Peyer's patch (tissue), 4 donors: Measurements from ENCODE around the gene CCDC15. TPM values are rescaled to one million over a fixed set of nuclear protein-coding genes. Genes with fewer than 3 reads are reported as not detected.

Experiments used
- DNase-seq, 3 donors: peaks; one replicate each; pipeline ENCODE4 v3.0.0-alpha.2; 2017 to 2019
- H3K27ac ChIP-seq, 4 donors: fragments of 200-600 bp; sonication (generic); one replicate each; pipeline ENCODE4 v1.5.1; 2016 to 2019
- H3K27me3 ChIP-seq, 2 donors: fragments of 200-600 bp; sonication (generic); one replicate each; pipeline ENCODE4 v1.5.1; 2019
- H3K36me3 ChIP-seq, 3 donors: fragments of 200-600 bp; sonication (generic); one replicate each; pipeline ENCODE4 v1.5.1; 2016 to 2019
- H3K4me1 ChIP-seq, 4 donors: fragments of 200-600 bp; sonication (generic); one replicate each; pipeline ENCODE4 v1.5.1; 2016 to 2019
- H3K4me3 ChIP-seq, 4 donors: fragments of 200-600 bp; sonication (generic); 1 replicate in 3 of 4; 2 replicates in 1 of 4; pipeline ENCODE4 v1.5.1; 2016 to 2019; ENCODE audit warnings: mild to moderate bottlenecking in 1 of 4
- H3K9me3 ChIP-seq, 4 donors: fragments of 200-600 bp; sonication (generic); one replicate each; pipeline ENCODE4 v1.5.1; 2016 to 2019; ENCODE audit warnings: mild to moderate bottlenecking in 1 of 4
- CTCF ChIP-seq, 6 experiments: fragments of 450-650 bp in 4 of 6; fragments of 200-600 bp in 2 of 6; sonication (generic) in 1 of 6; IDR thresholded peaks; one replicate each; pipeline ENCODE4 v1.5.1; 2017 to 2019; ENCODE audit warnings: antibody characterized with exemption in 6 of 6, mild to moderate bottlenecking in 3 of 6, moderate library complexity in 1 of 6
- POLR2A ChIP-seq, 2 donors: fragments of 450-650 bp; IDR thresholded peaks; one replicate each; pipeline ENCODE4 v1.5.1; 2017; ENCODE audit warnings: antibody characterized with exemption in 2 of 2, mild to moderate bottlenecking in 2 of 2, moderate library complexity in 2 of 2
- total RNA-seq, 4 donors: library from RNA; depleted of rRNA; stranded (reverse); fragments of >200 nt; gene quantifications; one replicate each; pipeline ENCODE4 v1.1.0, GENCODE V29; 2016

The CCDC15 gene
- total RNA-seq, 4 donors from 2014 or later: 0.35 to 7.4 (median 1.8) TPM

- H3K4me1 ChIP-seq: no peaks in the 10 kb centered on the region
- H3K27me3 ChIP-seq: no peaks in the 10 kb centered on the region
Observed at GRCh38 chr11:124984512-124984854, 30.5 kb downstream of the CCDC15 start.

DNA sequence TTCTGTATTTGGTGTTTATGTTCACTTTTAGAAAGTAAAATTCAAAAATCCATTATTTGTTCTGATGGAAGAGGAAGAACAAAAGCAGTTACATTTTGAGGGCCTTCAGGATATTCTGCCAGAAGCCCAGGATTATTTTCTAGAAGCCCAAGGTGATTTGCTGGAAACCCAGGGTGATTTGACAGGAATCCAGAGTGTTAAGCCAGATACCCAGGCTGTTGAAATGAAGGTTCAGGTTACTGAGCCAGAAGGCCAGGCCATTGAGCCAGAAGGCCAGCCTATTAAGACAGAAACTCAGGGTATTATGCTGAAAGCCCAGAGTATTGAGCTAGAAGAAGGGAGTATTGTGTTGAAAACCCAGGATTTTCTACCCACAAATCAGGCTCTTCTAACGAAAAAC lies 33.1 kb downstream of the CCDC15 start:
- Histone ChIP-seq H3K9me3 (no peaks in the 10 kb centered on the region), H3K27me3 (no peaks in the 10 kb centered on the region), H3K36me3 (no peaks in the 10 kb centered on the region), H3K27ac (no peak overlapping the region), H3K4me3 (no peak overlapping the region), H3K4me1 (no peaks in the 10 kb centered on the region)
- no peak for DNase-seq
- TF ChIP-seq POLR2A (IDR thresholded peaks at IDR 0.05) (no peak), CTCF (IDR thresholded peaks at IDR 0.05) (no peak)

More at GRCh38 chr11:124984512-124984854, 30.5 kb downstream of the CCDC15 start:
- H3K36me3 ChIP-seq: no peaks in the 10 kb centered on the region
- no peak overlapping the region for H3K27ac ChIP-seq
- no peak for TF ChIP-seq POLR2A (IDR thresholded peaks at IDR 0.05)
- no peak for TF ChIP-seq CTCF (IDR thresholded peaks at IDR 0.05)
- no peak for DNase-seq
- H3K9me3 ChIP-seq: no peaks in the 10 kb centered on the region
- no peak overlapping the region for H3K4me3 ChIP-seq

DNA sequence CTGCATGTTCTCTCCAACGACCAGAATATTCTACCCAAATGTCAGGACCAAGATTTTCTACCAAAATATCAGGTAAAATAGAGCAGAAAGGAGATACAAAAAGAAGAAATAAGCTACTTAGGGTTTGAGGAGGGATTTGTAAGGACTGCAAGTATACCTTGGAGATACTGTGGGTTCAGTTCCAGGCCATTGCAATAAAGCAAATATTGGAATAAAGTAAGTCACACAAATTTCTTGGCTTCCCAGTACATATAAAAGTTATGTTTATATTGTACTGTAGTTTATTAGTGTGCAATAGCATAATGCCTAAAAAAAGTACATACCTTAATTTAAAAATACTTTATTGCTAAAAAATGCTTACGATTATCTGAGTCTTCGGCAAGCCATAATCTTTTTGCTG lies 34.1 kb downstream of the CCDC15 start:
- H3K27ac ChIP-seq: no peak overlapping the region
- no peaks in the 10 kb centered on the region for H3K9me3 ChIP-seq
- H3K27me3 ChIP-seq: no peaks in the 10 kb centered on the region
- no peak overlapping the region for H3K4me3 ChIP-seq
- H3K4me1 ChIP-seq: no peaks in the 10 kb centered on the region
- DNase-seq: no peak
- no peaks in the 10 kb centered on the region for H3K36me3 ChIP-seq
- TF ChIP-seq CTCF (IDR thresholded peaks at IDR 0.05): no peak
- no peak for TF ChIP-seq POLR2A (IDR thresholded peaks at IDR 0.05)

DNA sequence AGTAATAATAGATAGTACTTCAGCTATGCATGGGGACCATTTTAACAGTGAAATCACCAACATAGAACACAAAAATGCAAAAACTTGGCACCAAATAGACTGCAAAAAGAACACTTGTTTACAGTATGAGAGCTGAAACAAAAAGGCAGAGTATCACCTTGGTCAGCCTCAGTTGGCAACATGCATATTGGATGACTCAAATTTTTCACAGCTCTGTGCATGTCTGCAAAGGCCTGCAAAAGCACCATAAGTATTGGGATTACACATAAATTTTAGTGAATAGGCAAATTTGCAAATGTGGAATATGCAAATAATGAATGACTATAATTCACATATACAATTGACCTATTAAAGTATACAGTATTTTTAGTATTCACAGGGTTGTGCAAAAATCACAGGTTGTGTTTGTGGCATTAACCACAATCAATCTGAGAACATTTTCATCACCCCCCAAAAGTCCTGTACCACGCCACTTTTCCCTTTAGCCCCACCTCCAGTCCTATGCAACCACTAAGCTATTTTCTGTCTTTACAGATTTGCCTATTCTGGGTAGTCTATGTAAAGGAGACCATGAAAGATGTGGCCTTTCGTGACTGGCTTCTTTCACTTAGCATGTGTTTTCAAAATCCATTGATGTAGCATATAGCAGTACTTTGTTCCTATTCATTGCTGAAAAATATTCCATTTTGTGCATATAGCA lies 47.2 kb downstream of the CCDC15 start:
- H3K4me1 ChIP-seq: no peaks in the 10 kb centered on the region
- TF ChIP-seq CTCF (IDR thresholded peaks at IDR 0.05) (no peak), POLR2A (IDR thresholded peaks at IDR 0.05) (no peak)
- DNase-seq: no peak
- no peaks in the 10 kb centered on the region for H3K27me3 ChIP-seq
- H3K4me3 ChIP-seq: no peak overlapping the region
- no peaks in the 10 kb centered on the region for H3K9me3 ChIP-seq
- peaks cover 0 to 3% (median 0%) of the 10 kb centered on the region in 3 donors for H3K36me3 ChIP-seq
- H3K27ac ChIP-seq: no peak overlapping the region

DNA sequence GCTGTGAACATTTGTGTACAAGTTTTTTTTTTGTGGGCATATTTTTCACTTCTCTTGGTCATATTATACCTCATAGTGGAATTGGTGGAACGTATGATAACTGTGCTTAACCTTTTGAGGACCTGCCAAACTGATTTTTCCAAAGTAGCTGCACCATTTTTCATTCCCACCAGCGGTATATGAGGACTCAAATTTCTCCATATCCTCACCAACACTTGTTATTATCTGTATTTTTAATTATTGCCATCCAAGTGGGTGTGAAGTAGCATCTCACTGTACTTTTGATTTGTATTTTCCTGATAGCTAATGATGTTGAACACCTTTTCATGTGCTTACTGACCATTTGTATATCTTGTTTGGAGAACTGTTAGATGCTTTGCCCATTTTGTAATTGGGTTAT lies 47.8 kb downstream of the CCDC15 start:
- DNase-seq: no peak
- TF ChIP-seq POLR2A (IDR thresholded peaks at IDR 0.05) (no peak), CTCF (IDR thresholded peaks at IDR 0.05) (no peak)
- Histone ChIP-seq H3K9me3 (no peaks in the 10 kb centered on the region), H3K36me3 (no peaks in the 10 kb centered on the region), H3K27ac (no peak overlapping the region), H3K4me1 (no peaks in the 10 kb centered on the region), H3K4me3 (no peak overlapping the region), H3K27me3 (no peaks in the 10 kb centered on the region)

DNA sequence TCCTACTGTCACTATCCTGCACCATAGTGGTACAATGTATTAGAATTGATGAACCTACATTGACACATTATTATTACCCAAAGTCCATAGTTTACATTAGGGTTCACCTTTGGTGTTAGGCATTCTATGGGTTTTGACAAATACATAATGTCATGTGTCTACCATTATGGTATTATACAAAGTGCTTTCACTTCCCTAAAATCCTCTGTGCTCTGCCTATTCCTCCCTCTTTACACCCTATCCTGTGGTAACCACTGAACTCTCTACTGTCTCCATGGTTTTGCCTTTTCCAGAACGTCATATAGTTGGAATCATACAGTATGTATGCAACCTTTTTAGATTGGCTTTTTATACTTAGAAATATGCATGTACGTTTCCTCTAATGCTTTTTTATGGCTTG lies 51.5 kb downstream of the CCDC15 start:
- H3K27me3 ChIP-seq: no peaks in the 10 kb centered on the region
- no peaks in the 10 kb centered on the region for H3K36me3 ChIP-seq
- TF ChIP-seq POLR2A (IDR thresholded peaks at IDR 0.05) (no peak), CTCF (IDR thresholded peaks at IDR 0.05) (no peak)
- no peaks in the 10 kb centered on the region for H3K4me1 ChIP-seq
- no peak for DNase-seq
- no peak overlapping the region for H3K27ac ChIP-seq
- no peak overlapping the region for H3K4me3 ChIP-seq
- no peaks in the 10 kb centered on the region for H3K9me3 ChIP-seq
